Gastroesophageal sphincter (tissue), 4 donors: ENCODE data around the gene TMEM218. TPM values are rescaled to one million over a fixed set of nuclear protein-coding genes. Genes with fewer than 3 reads are reported as not detected.

Experiments used
- ATAC-seq: fragments of 150-250 bp; one replicate; pipeline ENCODE4 v1.9.1; 2016; ENCODE audit warnings: mild to moderate bottlenecking, moderate library complexity
- H3K27ac ChIP-seq, 4 donors: fragments of 200-600 bp; sonication (generic) in 3 of 4; 1 replicate in 3 of 4; 2 replicates in 1 of 4; pipeline ENCODE4 v1.5.1; 2016 to 2019
- H3K27me3 ChIP-seq: fragments of 200-600 bp; sonication (generic); one replicate; pipeline ENCODE4 v1.5.1; 2019
- H3K36me3 ChIP-seq, 2 donors: fragments of 200-600 bp; sonication (generic); one replicate each; pipeline ENCODE4 v1.5.1; 2019; ENCODE audit warnings: control low read depth in 1 of 2
- H3K4me1 ChIP-seq, 3 donors: fragments of 200-600 bp; sonication (generic); 1 replicate in 2 of 3; 2 replicates in 1 of 3; pipeline ENCODE4 v1.5.1; 2016 to 2019; ENCODE audit warnings: control low read depth in 2 of 3
- H3K4me3 ChIP-seq, 2 donors: fragments of 200-600 bp; sonication (generic); one replicate each; pipeline ENCODE4 v1.5.1; 2019; ENCODE audit warnings: mild to moderate bottlenecking in 1 of 2, moderate library complexity in 1 of 2
- H3K9me3 ChIP-seq, 3 donors: fragments of 200-600 bp; sonication (generic); one replicate each; pipeline ENCODE4 v1.5.1; 2017 to 2019; ENCODE audit warnings: control low read depth in 2 of 3
- CTCF ChIP-seq, 4 experiments: fragments of 200-600 bp in 2 of 4; fragments of 450-650 bp in 2 of 4; sonication (generic) in 1 of 4; IDR thresholded peaks; one replicate each; pipeline ENCODE4 v1.5.1; 2017 to 2019; ENCODE audit warnings: antibody characterized with exemption in 4 of 4, mild to moderate bottlenecking in 2 of 4, moderate library complexity in 2 of 4
- EP300 ChIP-seq: sonication (generic); formaldehyde crosslinking; IDR thresholded peaks from one replicate; pipeline ENCODE4 v1.6.1; 2017; ENCODE audit warnings: antibody characterized with exemption, mild to moderate bottlenecking
- POLR2A ChIP-seq, 2 donors: fragments of 450-650 bp; IDR thresholded peaks; one replicate each; pipeline ENCODE4 v1.6.1; 2017; ENCODE audit warnings: antibody characterized with exemption in 2 of 2, mild to moderate bottlenecking in 2 of 2, moderate library complexity in 1 of 2
- POLR2AphosphoS5 ChIP-seq: sonication (generic); formaldehyde crosslinking; IDR thresholded peaks from one replicate; pipeline ENCODE4 v1.6.1; 2017; ENCODE audit warnings: antibody characterized with exemption
- WGBS, 2 donors: methylation state at CpG; one replicate each; pipeline ENCODE4 v1.1.5; 2018; ENCODE audit warnings: low coverage in 1 of 2; 5-methylcytosine and 5-hydroxymethylcytosine counted together
- total RNA-seq, 4 donors: library from RNA; depleted of rRNA; stranded (reverse); fragments of >200 nt; gene quantifications; one replicate each; pipeline ENCODE4 v1.1.0, GENCODE V29; 2016

The TMEM218 gene
- total RNA-seq, 4 donors from 2014 or later, result 14.7 to 20.0 (median 17.3) TPM

DNA sequence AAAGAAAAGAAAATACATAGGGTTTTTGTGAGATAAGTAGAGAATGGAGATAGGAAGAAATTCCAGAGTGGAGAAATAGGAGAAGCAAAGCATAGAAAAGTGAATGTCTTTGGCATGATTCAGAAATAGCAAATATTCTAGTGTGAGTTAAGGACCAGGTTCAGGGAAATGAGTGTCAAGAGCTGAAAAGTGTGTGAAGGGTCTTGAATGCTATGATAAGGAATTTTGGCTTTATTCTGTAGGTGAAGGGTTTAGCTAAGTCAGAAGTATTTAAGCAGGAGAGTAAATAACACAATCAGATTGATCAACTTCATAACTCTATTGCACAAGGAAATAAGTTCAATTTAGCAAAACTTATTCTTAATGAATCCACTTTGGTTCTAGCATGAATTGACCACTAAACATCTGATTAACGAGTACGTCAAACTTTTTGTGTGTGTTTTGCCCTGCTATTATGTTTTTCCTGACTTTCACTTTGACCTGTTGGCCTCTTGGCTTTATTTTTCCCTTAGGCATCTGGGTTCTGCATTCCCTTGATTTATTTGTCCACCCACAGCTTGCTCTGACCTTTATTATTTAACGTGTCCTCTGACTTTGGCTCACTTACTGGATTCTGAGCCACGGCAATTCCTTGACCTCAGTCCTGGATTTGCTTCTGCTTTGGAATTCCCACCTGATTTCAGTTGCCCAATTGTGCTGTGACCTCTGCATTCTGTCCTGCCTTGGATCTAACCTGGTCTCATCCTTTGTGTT lies 11.9 kb upstream of the TMEM218 start:
- Histone ChIP-seq H3K27me3 (peaks cover 43% of the 10 kb centered on the region), H3K36me3 (no peaks in the 10 kb centered on the region), H3K4me1 (no peaks in the 10 kb centered on the region), H3K4me3 (no peak overlapping the region), H3K27ac (no peak overlapping the region), H3K9me3 (no peaks in the 10 kb centered on the region)
- 82 to 93% methylated on average over 4 of the region's 4 CpGs for WGBS, 2 donors
- ATAC-seq, result no peak
- no peak for TF ChIP-seq EP300
- TF ChIP-seq CTCF (IDR thresholded peaks at IDR 0.05), result no peak
- no peak for TF ChIP-seq POLR2A (IDR thresholded peaks at IDR 0.05)
- TF ChIP-seq POLR2AphosphoS5, result no peak

DNA sequence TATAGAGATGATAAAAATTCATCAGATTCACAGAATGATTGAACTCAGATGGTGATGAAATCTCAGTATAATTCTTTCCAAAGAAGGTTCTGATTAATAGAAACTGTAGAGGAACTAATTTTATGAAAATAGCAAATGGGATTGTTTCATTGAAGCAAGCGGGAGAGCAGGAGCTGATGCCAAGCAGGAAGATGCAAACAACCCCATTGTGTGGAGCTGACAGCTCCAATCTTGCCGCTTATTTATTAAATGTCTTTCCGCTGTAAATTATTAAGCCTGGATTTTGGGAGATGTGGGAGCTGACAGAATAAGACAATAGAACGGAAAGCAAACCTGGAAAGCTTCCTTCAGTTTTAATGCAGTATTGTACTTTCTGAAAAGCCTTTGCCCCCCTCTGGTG lies 6.0 kb upstream of the TMEM218 start:
- Histone ChIP-seq H3K4me3 (no peak overlapping the region), H3K9me3 (no peaks in the 10 kb centered on the region), H3K36me3 (no peaks in the 10 kb centered on the region), H3K27ac (no peak overlapping the region), H3K27me3 (peaks cover 31% of the 10 kb centered on the region), H3K4me1 (no peaks in the 10 kb centered on the region)
- TF ChIP-seq EP300 (no peak), CTCF (IDR thresholded peaks at IDR 0.05) (no peak), POLR2AphosphoS5 (no peak), POLR2A (IDR thresholded peaks at IDR 0.05) (no peak)
- WGBS, 2 donors, result 59 to 77% methylated on average over 4 of the region's 4 CpGs
- ATAC-seq, result no peak

DNA sequence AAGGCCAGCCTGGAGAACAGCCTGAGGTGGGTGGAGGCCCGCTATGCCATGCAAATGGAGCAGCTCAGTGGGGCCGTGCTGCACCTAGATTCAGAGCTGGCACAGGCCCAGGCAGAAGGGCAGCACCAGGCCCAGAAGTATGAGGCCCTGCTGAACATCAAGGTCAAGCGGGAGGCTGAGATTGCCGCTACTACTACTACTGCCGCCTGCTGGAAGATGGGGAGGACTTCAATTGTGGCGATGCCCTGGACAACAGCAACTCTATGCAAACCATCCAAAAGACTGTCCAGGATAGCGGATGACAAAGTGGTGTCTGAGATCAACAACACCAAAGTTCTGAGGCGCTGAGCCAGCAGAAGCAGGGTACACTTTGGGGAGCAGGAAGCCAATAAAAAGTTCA lies 3.1 kb upstream of the TMEM218 start:
- Histone ChIP-seq H3K9me3 (no peaks in the 10 kb centered on the region), H3K27ac (no peak overlapping the region), H3K27me3 (peaks cover 24% of the 10 kb centered on the region), H3K36me3 (no peaks in the 10 kb centered on the region), H3K4me1 (peaks cover 0 to 16% (median 2%) of the 10 kb centered on the region in 3 donors), H3K4me3 (no peak overlapping the region)
- WGBS, 2 donors, result 45 to 67% methylated on average over 2 to 4 of the region's 8 CpGs
- no peak for ATAC-seq
- TF ChIP-seq POLR2AphosphoS5 (no peak), EP300 (no peak), POLR2A (IDR thresholded peaks at IDR 0.05) (no peak), CTCF (IDR thresholded peaks at IDR 0.05) (no peak)

DNA sequence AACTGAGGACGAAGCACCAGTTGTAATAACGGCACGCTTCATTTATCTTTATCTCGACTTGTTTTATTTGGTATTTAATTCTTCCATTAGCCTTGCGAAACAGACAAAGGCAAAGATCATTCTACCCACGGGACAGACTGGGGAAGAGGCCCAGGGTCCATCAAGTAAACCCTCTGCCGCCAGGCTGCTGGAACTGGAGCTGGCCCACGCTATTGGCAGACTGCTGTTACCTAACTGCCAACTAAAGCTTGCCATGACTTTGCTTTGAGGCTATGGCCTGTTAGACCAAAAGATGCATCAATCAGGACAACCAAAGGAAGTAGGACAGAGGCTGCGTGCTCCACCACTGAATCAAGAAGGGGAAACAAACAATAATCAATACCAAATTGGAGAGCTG lies 780 bp upstream of the TMEM218 start:
- TF ChIP-seq EP300 (no peak), POLR2AphosphoS5 (no peak), CTCF (IDR thresholded peaks at IDR 0.05) (no peak), POLR2A (IDR thresholded peaks at IDR 0.05) (no peak)
- 76% methylated on average over 6 of the region's 9 CpGs; no CpG with 5 or more reads in 1 of the 2 donors for WGBS, 2 donors
- H3K4me1 ChIP-seq, result peaks cover 0 to 16% (median 2%) of the 10 kb centered on the region in 3 donors
- H3K27me3 ChIP-seq, result peaks cover 4% of the 10 kb centered on the region
- no peak for ATAC-seq
- peak overlapping the region; percentile 6 to 80 for H3K4me3 ChIP-seq
- H3K27ac ChIP-seq, result peak overlapping the region in 3 of 4 donors; percentile 76 to 87 (median 86)
- H3K36me3 ChIP-seq, result no peaks in the 10 kb centered on the region
- no peaks in the 10 kb centered on the region for H3K9me3 ChIP-seq

GRCh38 chr11:125111001-125111342 lies 454 bp downstream of the TMEM218 start:
- H3K27ac ChIP-seq, result peak overlapping the region; percentile 11 to 87 (median 86)
- peaks cover 4% of the 10 kb centered on the region for H3K27me3 ChIP-seq
- peaks cover 0 to 16% (median 2%) of the 10 kb centered on the region in 3 donors for H3K4me1 ChIP-seq
- H3K9me3 ChIP-seq, result no peaks in the 10 kb centered on the region
- ATAC-seq, result no peak
- H3K4me3 ChIP-seq, result peak overlapping the region; percentile 69 to 80
- no peak for TF ChIP-seq POLR2A (IDR thresholded peaks at IDR 0.05)
- no peak for TF ChIP-seq EP300
- no peak for TF ChIP-seq POLR2AphosphoS5
- no peak for TF ChIP-seq CTCF (IDR thresholded peaks at IDR 0.05)
- WGBS, 2 donors, result 0 to 1% methylated on average over 4 to 9 of the region's 9 CpGs
- no peaks in the 10 kb centered on the region for H3K36me3 ChIP-seq
